ENCODE measurements around the gene GPR162. TPM values are rescaled to one million over a fixed set of nuclear protein-coding genes. Genes with fewer than 3 reads are reported as not detected.

GPR162 gene
- total RNA-seq, 1 donor from 2014 or later, result 21.5 TPM

GRCh38 chr12:6828781-6829535 is 7.3 kb downstream of the GPR162 start:
- no peak for DNase-seq

GRCh38 chr12:6829536-6830220 is 8.1 kb downstream of the GPR162 start:
- Histone ChIP-seq H3K4me3 (peak overlapping the region; percentile 71), H3K27me3 (ENCODE audit: low read depth) (peaks cover 24% of the 10 kb centered on the region), H3K27ac (peak overlapping the region; percentile 64), H3K4me1 (peaks cover 16% of the 10 kb centered on the region), H3K9me3 (no peaks in the 10 kb centered on the region), H3K36me3 (peaks cover 8% of the 10 kb centered on the region)
- ATAC-seq, result peak in 1 of 2 donors; percentile 2
- intact Hi-C loops (cut with DNase I), result no loop called here
- no peak for TF ChIP-seq CTCF (IDR thresholded peaks at IDR 0.05)
- no peak for DNase-seq

More at GRCh38 chr12:6828781-6829535, 7.3 kb downstream of the GPR162 start:
- no peaks in the 10 kb centered on the region for H3K9me3 ChIP-seq
- H3K4me3 ChIP-seq, result peak overlapping the region; percentile 71
- peaks cover 16% of the 10 kb centered on the region for H3K4me1 ChIP-seq
- ATAC-seq, result peak; percentile 40 to 49
- peaks cover 29% of the 10 kb centered on the region for H3K27me3 ChIP-seq (ENCODE audit: low read depth)
- intact Hi-C loops (cut with DNase I), result no loop called here
- peaks cover 8% of the 10 kb centered on the region for H3K36me3 ChIP-seq
- no peak for TF ChIP-seq CTCF (IDR thresholded peaks at IDR 0.05)
- peak overlapping the region; percentile 64 for H3K27ac ChIP-seq

GRCh38 chr12:6830286-6830890 is 8.8 kb downstream of the GPR162 start:
- Histone ChIP-seq H3K4me3 (no peak overlapping the region), H3K4me1 (peaks cover 16% of the 10 kb centered on the region), H3K27ac (no peak overlapping the region), H3K27me3 (ENCODE audit: low read depth) (peaks cover 24% of the 10 kb centered on the region), H3K36me3 (peaks cover 8% of the 10 kb centered on the region), H3K9me3 (no peaks in the 10 kb centered on the region)
- no peak for DNase-seq
- no peak for TF ChIP-seq CTCF (IDR thresholded peaks at IDR 0.05)
- no peak for ATAC-seq
- intact Hi-C loops (cut with DNase I), result no loop called here

- intact Hi-C loops (cut with DNase I), result no loop called here
- peaks cover 8% of the 10 kb centered on the region for H3K36me3 ChIP-seq
Observed at GRCh38 chr12:6830999-6831398, 9.4 kb downstream of the GPR162 start.

More at GRCh38 chr12:6830999-6831398, 9.4 kb downstream of the GPR162 start:
- DNase-seq (no peak), ATAC-seq (no peak)
- Histone ChIP-seq H3K4me1 (peaks cover 16% of the 10 kb centered on the region), H3K27me3 (ENCODE audit: low read depth) (peaks cover 24% of the 10 kb centered on the region), H3K4me3 (no peak overlapping the region), H3K9me3 (no peaks in the 10 kb centered on the region), H3K27ac (no peak overlapping the region)
- no peak for TF ChIP-seq CTCF (IDR thresholded peaks at IDR 0.05)

Data from lower lobe of right lung (tissue), 2 donors.